GM21576 (cell line): ENCODE results near the gene ATG16L2.
"Not testable (repeated sequence)": the region's sequence is repeated elsewhere in the genome, so short reads cannot be mapped to it uniquely, and the experiment has no call there.

Source experiments
- ATAC-seq: cut with Tn5 transposase; IDR thresholded peaks from one replicate; pipeline ENCODE4 v1.9.1; 2021; ENCODE audit warnings: mild to moderate bottlenecking, moderate library complexity; ENCODE audit not compliant: unreplicated experiment

ATG16L2 gene

GRCh38 chr11:72842126-72842525 lies 27.9 kb downstream of the ATG16L2 start:
- no peak for ATAC-seq

- ATAC-seq: no peak
These were observed 28.6 kb downstream of the ATG16L2 start for GRCh38 chr11:72842653-72843330.

- no peak for ATAC-seq
These were observed 30.1 kb downstream of the ATG16L2 start for GRCh38 chr11:72844356-72844755.

GRCh38 chr11:72848846-72849466 lies 34.7 kb downstream of the ATG16L2 start:
- no peak for ATAC-seq

GRCh38 chr11:72850832-72851231 lies 36.6 kb downstream of the ATG16L2 start:
- no peak for ATAC-seq

- ATAC-seq: no peak
These were observed 37.5 kb downstream of the ATG16L2 start for GRCh38 chr11:72851726-72852125.

- ATAC-seq: no peak
These were observed 41.9 kb downstream of the ATG16L2 start for GRCh38 chr11:72856065-72856464.

- ATAC-seq: no peak
These were observed 42.5 kb downstream of the ATG16L2 start for GRCh38 chr11:72856551-72857345.

- ATAC-seq: not testable (repeated sequence)
These were observed 44.1 kb downstream of the ATG16L2 start for GRCh38 chr11:72858267-72858666.

GRCh38 chr11:72859126-72859525 lies 44.9 kb downstream of the ATG16L2 start:
- ATAC-seq: no peak

- no peak for ATAC-seq
These were observed 45.8 kb downstream of the ATG16L2 start for GRCh38 chr11:72860010-72860409.

GRCh38 chr11:72860592-72860991 lies 46.4 kb downstream of the ATG16L2 start:
- no peak for ATAC-seq

GRCh38 chr11:72863091-72863490 lies 48.9 kb downstream of the ATG16L2 start:
- ATAC-seq: no peak

GRCh38 chr11:72863916-72864315 lies 49.7 kb downstream of the ATG16L2 start:
- no peak for ATAC-seq

- ATAC-seq: no peak
These were observed 50.8 kb downstream of the ATG16L2 start for GRCh38 chr11:72864702-72865655.

GRCh38 chr11:72867970-72868369 lies 53.8 kb downstream of the ATG16L2 start:
- ATAC-seq: no peak

- no peak for ATAC-seq
These were observed 55.6 kb downstream of the ATG16L2 start for GRCh38 chr11:72869831-72870230.

- no peak for ATAC-seq
These were observed 56.9 kb downstream of the ATG16L2 start for GRCh38 chr11:72871119-72871518.

- no peak for ATAC-seq
These were observed 57.8 kb downstream of the ATG16L2 start for GRCh38 chr11:72872012-72872411.

- no peak for ATAC-seq
These were observed 61.5 kb downstream of the ATG16L2 start for GRCh38 chr11:72875736-72876135.

- ATAC-seq: no peak
These were observed 61.9 kb downstream of the ATG16L2 start for GRCh38 chr11:72876147-72876546.
